Central memory CD8-positive, alpha-beta T cell (primary cell): ENCODE results near the gene TBL1X.
"Not testable (repeated sequence)": the region's sequence is repeated elsewhere in the genome, so short reads cannot be mapped to it uniquely, and the experiment has no call there.

Experiments
- ATAC-seq: fragments of 150-1000 bp; cut with Tn5 transposase; replicated peaks from 2 replicates; pipeline ENCODE4 v1.10.0; 2022; ENCODE audit warnings: mild to moderate bottlenecking, moderate FRiP score, moderate number of reproducible peaks; ENCODE audit not compliant: poor library complexity, severe bottlenecking; ENCODE audit errors: extremely low read depth
- DNase-seq, 2 donors: peaks; one replicate each; pipeline ENCODE4 v3.0.0; 2021; ENCODE audit warnings: low spot score in 2 of 2
- H3K27ac Mint-ChIP-seq: one replicate; pipeline ENCODE4 v1.8.0; 2022; ENCODE audit warnings: low read depth, mild to moderate bottlenecking, moderate library complexity, mixed read lengths
- H3K27me3 Mint-ChIP-seq: one replicate; pipeline ENCODE4 v1.8.0; 2022; ENCODE audit warnings: mixed read lengths
- H3K36me3 Mint-ChIP-seq: one replicate; pipeline ENCODE4 v1.8.0; 2022; ENCODE audit warnings: mild to moderate bottlenecking, moderate library complexity, mixed read lengths; ENCODE audit not compliant: insufficient read depth
- H3K4me1 Mint-ChIP-seq: one replicate; pipeline ENCODE4 v1.8.0; 2022; ENCODE audit warnings: mixed read lengths
- H3K4me3 Mint-ChIP-seq: one replicate; pipeline ENCODE4 v1.8.0; 2022; ENCODE audit warnings: mild to moderate bottlenecking, moderate library complexity, mixed read lengths
- H3K9me3 Mint-ChIP-seq: one replicate; pipeline ENCODE4 v1.8.0; 2022; ENCODE audit warnings: mixed read lengths

Gene TBL1X

GRCh38 chrX:9438933-9439494 is 25.8 kb upstream of the TBL1X start:
- Mint-ChIP-seq H3K27me3 (no peaks in the 10 kb centered on the region), H3K27ac (no peak overlapping the region), H3K36me3 (no peaks in the 10 kb centered on the region), H3K4me1 (no peaks in the 10 kb centered on the region), H3K9me3 (no peaks in the 10 kb centered on the region), H3K4me3 (no peak overlapping the region)
- ATAC-seq (no peak), DNase-seq (no peak)

GRCh38 chrX:9440116-9440844 is 24.6 kb upstream of the TBL1X start:
- no peak for DNase-seq
- Mint-ChIP-seq H3K27me3 (no peaks in the 10 kb centered on the region), H3K36me3 (no peaks in the 10 kb centered on the region), H3K9me3 (no peaks in the 10 kb centered on the region), H3K27ac (no peak overlapping the region), H3K4me1 (peaks cover 6% of the 10 kb centered on the region), H3K4me3 (no peak overlapping the region)
- ATAC-seq = no peak

GRCh38 chrX:9442056-9442455 is 22.8 kb upstream of the TBL1X start:
- H3K27ac Mint-ChIP-seq = no peak overlapping the region
- no peaks in the 10 kb centered on the region for H3K36me3 Mint-ChIP-seq
- no peaks in the 10 kb centered on the region for H3K9me3 Mint-ChIP-seq
- DNase-seq (no peak), ATAC-seq (no peak)
- H3K4me3 Mint-ChIP-seq = no peak overlapping the region
- no peaks in the 10 kb centered on the region for H3K27me3 Mint-ChIP-seq
- H3K4me1 Mint-ChIP-seq = peaks cover 6% of the 10 kb centered on the region

- Mint-ChIP-seq H3K9me3 (no peaks in the 10 kb centered on the region), H3K27ac (no peak overlapping the region), H3K4me1 (peaks cover 6% of the 10 kb centered on the region), H3K36me3 (no peaks in the 10 kb centered on the region), H3K4me3 (no peak overlapping the region), H3K27me3 (no peaks in the 10 kb centered on the region)
- ATAC-seq = no peak
- no peak for DNase-seq
These were observed 21.5 kb upstream of the TBL1X start for GRCh38 chrX:9443327-9443726.

GRCh38 chrX:9447906-9448305 is 17.0 kb upstream of the TBL1X start:
- no peak for DNase-seq
- Mint-ChIP-seq H3K4me1 (peaks cover 6% of the 10 kb centered on the region), H3K9me3 (no peaks in the 10 kb centered on the region), H3K4me3 (no peak overlapping the region), H3K27me3 (no peaks in the 10 kb centered on the region), H3K36me3 (no peaks in the 10 kb centered on the region), H3K27ac (no peak overlapping the region)
- ATAC-seq = no peak

GRCh38 chrX:9456250-9457074 is 8.4 kb upstream of the TBL1X start:
- H3K27me3 Mint-ChIP-seq = no peaks in the 10 kb centered on the region
- peak overlapping the region; percentile 95 for H3K27ac Mint-ChIP-seq
- H3K9me3 Mint-ChIP-seq = no peaks in the 10 kb centered on the region
- peaks cover 8% of the 10 kb centered on the region for H3K4me1 Mint-ChIP-seq
- H3K36me3 Mint-ChIP-seq = peaks cover 3% of the 10 kb centered on the region
- ATAC-seq (peak; percentile 90), DNase-seq (peak in 1 of 2 donors; percentile 32)
- peak overlapping the region; percentile 40 for H3K4me3 Mint-ChIP-seq

GRCh38 chrX:9458034-9458433 is 6.8 kb upstream of the TBL1X start:
- not testable (repeated sequence) for ATAC-seq
- peak overlapping the region; percentile 49 for H3K27ac Mint-ChIP-seq

GRCh38 chrX:9458516-9459078 is 6.3 kb upstream of the TBL1X start:
- Mint-ChIP-seq H3K4me3 (no peak overlapping the region), H3K27ac (peak overlapping the region; percentile 49), H3K4me1 (peaks cover 27% of the 10 kb centered on the region), H3K36me3 (peaks cover 8% of the 10 kb centered on the region), H3K9me3 (no peaks in the 10 kb centered on the region), H3K27me3 (no peaks in the 10 kb centered on the region)
- no peak for DNase-seq
- ATAC-seq = no peak

More at GRCh38 chrX:9458034-9458433, 6.8 kb upstream of the TBL1X start:
- H3K27me3 Mint-ChIP-seq, H3K4me3 Mint-ChIP-seq, H3K36me3 Mint-ChIP-seq, H3K9me3 Mint-ChIP-seq: not testable (repeated sequence)
- peaks cover 23% of the 10 kb centered on the region for H3K4me1 Mint-ChIP-seq
- DNase-seq = peak in 1 of 2 donors; percentile 12

GRCh38 chrX:9459186-9459748 is 5.6 kb upstream of the TBL1X start:
- peaks cover 33% of the 10 kb centered on the region for H3K4me1 Mint-ChIP-seq
- ATAC-seq (no peak), DNase-seq (no peak)
- peaks cover 12% of the 10 kb centered on the region for H3K36me3 Mint-ChIP-seq
- no peaks in the 10 kb centered on the region for H3K27me3 Mint-ChIP-seq
- peak overlapping the region; percentile 29 for H3K27ac Mint-ChIP-seq
- no peaks in the 10 kb centered on the region for H3K9me3 Mint-ChIP-seq
- no peak overlapping the region for H3K4me3 Mint-ChIP-seq

GRCh38 chrX:9461087-9461486 is 3.8 kb upstream of the TBL1X start:
- Mint-ChIP-seq H3K4me3 (no peak overlapping the region), H3K27ac (no peak overlapping the region), H3K27me3 (no peaks in the 10 kb centered on the region), H3K4me1 (peaks cover 35% of the 10 kb centered on the region), H3K9me3 (no peaks in the 10 kb centered on the region), H3K36me3 (peaks cover 15% of the 10 kb centered on the region)
- DNase-seq (no peak), ATAC-seq (no peak)

GRCh38 chrX:9462456-9462855 is 2.4 kb upstream of the TBL1X start:
- ATAC-seq = no peak
- no peak for DNase-seq
- Mint-ChIP-seq H3K9me3 (no peaks in the 10 kb centered on the region), H3K4me3 (peak overlapping the region; percentile 78), H3K27ac (peak overlapping the region; percentile 89), H3K27me3 (no peaks in the 10 kb centered on the region), H3K36me3 (peaks cover 11% of the 10 kb centered on the region), H3K4me1 (peaks cover 27% of the 10 kb centered on the region)

- DNase-seq = peak in 1 of 2 donors; percentile 19
- peaks cover 39% of the 10 kb centered on the region for H3K4me1 Mint-ChIP-seq
- H3K36me3 Mint-ChIP-seq = peaks cover 14% of the 10 kb centered on the region
- peak; percentile 37 for ATAC-seq
- H3K4me3 Mint-ChIP-seq = peak overlapping the region; percentile 63
- no peaks in the 10 kb centered on the region for H3K9me3 Mint-ChIP-seq
- no peaks in the 10 kb centered on the region for H3K27me3 Mint-ChIP-seq
- no peak overlapping the region for H3K27ac Mint-ChIP-seq
These were observed 694 bp downstream of the TBL1X start for GRCh38 chrX:9465380-9466123.
